HG02870 (cell line): Measurements from ENCODE around the gene STYXL2.

Source experiments
- ATAC-seq: cut with Tn5 transposase; IDR thresholded peaks from one replicate; pipeline ENCODE4 v1.9.1; 2021; ENCODE audit warnings: mild to moderate bottlenecking, moderate library complexity; ENCODE audit not compliant: unreplicated experiment

The STYXL2 gene

DNA sequence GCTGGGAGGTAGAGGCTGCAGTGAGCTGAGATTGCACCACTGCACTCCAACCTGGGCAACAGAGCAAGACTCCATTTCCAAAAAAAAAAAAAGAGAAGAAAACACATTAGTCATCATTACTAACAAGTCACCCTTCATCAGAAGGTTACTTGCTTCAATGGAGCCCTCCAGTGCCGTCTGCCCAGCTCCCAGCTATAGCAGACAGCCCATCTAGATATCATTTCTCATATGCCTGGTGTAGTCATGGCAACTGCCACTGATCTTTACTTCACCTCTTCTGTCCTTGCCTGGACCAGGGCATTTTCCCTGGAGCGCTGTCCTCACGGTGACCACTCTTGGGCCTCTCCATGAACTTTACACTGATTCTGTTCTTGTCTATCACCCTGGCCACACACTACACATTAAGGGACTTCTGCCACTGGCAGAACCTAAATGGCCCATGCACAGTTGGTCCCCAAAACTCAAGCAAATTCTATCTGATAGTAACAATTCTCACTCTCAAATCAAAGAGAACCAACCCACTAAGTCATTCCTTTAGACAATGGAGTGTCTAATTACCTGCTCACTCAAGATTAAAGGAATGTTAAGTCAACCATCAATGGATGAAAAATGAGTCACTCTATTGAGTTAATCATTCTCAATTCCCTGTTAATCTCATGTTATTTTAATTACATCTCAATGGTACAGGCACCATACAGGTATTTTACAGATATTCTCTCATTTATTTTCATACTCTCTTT lies 16.6 kb upstream of the STYXL2 start:
- ATAC-seq, result no peak

DNA sequence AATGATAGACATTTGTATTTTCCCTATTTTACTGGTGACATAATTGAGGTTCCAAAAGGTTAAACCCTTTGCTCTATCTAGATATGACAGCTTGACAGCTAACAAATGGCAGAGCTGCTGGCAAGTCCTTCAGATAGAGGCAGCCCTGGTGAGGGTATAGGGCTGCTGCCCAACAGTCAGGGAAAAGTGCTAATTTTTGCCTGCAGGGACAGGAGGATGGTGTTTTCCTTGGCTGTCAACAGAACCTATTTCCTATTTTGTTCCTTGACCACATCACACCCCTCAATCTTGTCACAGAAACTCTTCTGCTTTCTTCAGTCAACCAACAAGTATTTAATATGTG lies 16.0 kb upstream of the STYXL2 start:
- no peak for ATAC-seq

DNA sequence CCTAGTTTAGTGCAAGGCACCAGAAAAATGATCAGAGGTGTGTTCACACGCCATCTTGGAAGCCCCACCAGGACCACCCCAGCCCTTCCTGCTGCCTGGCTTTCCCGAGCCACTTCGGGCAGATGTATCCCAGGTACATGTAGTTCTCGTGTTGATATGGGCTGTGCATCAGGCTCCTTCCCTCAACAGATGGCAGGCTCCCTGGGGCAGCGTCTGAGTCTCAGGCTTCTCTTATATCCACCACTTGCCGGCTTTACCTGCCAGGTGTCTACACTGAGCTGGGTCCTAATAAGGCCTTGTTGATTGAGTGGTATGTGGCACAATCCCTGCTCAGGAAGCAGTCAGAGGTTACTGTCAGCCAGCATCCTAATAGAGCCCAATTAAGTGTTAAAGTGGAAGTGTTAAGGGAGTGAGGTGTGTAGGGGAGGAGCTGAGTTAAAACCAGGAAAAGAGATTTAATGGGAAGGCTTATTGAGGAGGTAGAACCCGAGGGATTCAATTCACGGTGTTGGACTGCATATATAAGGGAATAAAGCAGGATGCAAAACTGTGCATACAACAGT lies 12.2 kb upstream of the STYXL2 start:
- ATAC-seq, result no peak

DNA sequence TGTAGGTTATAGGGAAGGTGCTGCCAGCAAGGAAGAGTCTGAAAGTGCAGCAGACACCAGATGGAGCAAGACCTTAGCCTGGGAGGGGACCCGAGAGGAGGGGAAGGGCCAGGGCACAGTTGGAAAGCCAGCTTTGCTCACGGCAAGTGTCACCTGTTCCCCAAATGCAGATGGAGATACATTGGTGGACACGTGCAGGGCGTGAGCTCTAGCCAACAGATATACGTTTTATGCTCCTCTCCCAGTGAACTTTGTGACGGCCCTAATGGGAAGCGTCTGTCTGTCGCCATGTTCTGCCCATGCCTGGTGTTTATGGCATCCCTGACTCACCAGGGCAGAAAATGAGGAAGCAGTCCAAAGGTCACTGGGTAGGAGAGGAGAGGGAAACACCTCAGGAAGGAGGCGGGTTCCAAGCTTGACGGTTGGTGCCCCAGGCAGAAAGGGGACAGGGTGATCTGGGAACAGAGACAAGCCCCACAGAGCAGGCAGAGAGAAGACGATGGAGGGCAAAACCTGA lies 11.3 kb upstream of the STYXL2 start:
- ATAC-seq, result no peak

DNA sequence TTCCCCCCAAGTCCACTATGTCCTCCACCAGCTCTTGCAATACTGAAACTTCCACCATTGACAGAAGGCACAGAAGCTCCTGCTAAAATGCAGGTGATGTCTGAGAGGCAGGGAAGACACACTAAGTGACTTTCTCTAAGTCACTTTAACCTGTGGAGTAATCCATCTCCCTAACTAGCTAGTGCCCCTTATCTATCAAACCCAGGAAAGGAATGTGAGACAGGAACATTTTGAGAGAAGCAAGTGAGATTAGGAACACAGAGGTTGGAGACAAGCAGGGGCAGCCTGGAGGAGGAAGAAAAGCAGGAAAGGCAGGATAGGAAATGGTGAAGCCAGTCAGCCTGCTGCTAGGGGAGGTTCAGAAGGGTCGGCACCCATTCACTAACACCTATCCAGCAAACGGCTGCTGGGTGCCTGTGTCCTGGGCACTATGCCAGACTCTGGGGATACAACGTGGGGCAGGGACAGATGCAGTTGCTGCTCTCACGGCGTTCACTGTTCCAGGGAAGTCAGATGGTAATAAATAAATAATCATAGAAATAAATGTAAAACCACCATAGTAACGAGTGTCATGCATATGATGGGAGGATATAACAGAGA lies 10.7 kb upstream of the STYXL2 start:
- no peak for ATAC-seq

DNA sequence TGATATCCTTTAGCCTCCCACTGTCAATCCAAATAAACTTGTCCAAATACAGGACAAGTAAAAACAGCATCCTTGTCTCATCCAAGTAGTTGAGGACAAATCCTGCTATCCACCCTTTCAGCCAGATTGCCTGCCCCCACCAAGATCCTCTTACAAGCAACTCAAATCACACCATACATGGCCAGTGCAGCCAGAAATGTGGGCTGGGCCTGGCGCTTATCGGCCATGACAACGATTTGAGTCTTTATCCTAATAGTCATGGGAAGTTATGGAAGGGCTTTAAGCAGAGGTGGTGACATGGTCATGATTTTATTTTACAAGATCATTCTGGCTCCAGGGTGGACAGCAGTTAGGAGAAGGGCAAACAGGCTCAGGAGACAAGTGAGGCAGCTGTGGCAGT lies 10.0 kb upstream of the STYXL2 start:
- no peak for ATAC-seq

DNA sequence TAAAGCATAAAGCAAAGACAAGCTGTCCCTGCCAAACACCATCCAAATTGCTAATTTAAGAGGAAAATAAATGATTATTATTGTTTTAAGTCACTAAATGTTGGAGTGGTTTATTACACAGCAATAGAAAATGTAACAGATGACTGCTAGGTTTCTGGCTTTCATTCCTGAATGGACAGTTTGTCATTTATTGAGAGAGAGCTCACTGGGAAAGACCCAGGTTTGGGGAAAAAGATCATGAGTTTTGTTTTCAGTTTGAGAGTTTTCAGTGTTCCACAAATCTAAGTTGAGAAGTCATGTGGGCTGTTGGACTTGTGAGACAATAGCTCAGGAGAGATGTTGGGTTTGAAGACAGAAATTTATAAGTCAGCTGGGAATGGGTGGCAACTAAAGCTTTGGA lies 9.1 kb upstream of the STYXL2 start:
- no peak for ATAC-seq

DNA sequence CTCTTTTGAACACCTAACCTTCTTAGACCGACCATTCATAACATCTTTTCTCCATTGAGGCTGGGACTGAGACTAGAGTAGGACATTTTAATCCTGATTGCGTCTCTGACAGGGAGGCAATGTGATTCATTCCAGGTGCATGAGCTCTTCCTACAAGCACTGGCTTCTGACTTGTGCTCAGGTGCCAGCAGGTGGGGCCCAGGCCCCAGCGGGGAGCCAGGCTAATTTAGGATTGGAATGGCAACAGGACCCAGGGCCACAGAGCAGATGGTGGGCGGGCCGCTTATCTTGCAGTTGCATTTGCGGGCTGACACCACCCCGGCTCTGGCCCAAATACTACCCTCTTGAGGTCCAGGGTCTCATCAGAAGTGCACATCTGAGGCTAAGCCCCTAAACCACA lies 7.8 kb upstream of the STYXL2 start:
- ATAC-seq, result no peak

DNA sequence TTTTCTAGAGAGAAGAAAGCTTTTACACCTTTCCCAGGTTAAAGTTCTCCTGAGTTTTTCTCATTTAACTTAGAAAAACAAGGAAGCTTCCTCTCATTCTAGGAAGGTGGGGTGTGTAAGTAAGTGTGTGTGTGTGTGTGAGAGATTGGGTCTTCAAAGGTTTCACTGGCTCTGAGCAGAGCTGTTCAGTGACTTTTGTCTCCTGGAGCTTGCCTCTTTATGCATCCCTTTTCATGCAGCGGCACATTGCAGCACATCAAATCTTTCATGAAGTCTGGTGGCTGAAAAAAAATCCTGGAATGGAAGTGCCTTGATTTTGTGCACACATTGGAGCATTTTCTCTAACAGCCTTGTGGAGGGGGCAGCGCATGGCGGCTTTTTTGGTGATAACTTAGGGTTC lies 7.1 kb upstream of the STYXL2 start:
- no peak for ATAC-seq

DNA sequence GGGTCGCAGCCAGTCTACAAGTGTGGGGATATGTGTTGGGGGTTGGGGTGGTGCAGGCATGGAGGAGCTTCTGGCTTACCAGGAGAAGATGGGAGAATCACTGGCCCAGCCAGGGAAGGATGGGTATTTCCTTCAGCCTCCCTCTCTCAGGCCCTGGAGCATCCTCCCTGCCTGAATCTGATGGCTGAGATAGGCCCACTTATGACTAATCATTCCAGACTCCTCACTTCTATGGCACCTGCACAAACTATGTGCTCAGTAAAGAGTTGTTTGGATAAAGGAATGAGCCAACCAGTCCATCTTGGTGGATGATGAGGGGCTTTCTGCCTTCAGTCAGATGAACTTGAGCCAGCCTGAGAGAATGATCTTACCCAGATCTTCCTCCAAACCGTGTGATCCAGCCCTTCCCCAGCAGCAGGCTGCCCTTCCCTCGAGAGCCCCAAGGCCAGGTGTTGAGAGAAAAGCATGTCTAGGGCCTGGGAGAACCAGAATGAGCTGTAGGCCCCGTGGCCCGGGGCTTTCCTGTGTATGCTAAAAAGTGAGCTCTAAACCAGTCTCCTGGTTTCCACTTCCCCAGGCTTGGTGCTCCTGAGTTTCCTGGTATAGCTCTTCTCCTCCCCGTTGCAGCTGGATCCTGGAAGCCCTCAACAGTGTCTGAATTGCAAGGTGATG lies 5.0 kb upstream of the STYXL2 start:
- ATAC-seq, result no peak

DNA sequence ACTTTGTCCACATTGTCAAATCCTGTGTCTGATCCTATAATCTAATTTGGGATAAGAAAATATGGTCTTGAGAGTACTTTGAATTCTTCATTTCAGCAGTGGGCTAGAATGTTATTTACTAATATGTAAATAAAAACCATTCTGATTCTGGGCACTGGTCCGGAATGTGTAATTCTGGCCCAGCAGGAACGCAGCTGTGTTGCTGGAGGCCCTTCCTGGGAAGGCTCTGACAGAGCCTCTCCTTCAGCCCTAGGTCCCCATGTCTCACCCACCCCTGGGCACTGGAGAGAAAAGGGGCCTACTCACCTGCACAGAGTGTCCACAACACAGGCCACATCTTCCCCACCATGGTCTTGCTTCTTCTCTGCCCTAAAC lies 3.9 kb upstream of the STYXL2 start:
- ATAC-seq, result no peak

DNA sequence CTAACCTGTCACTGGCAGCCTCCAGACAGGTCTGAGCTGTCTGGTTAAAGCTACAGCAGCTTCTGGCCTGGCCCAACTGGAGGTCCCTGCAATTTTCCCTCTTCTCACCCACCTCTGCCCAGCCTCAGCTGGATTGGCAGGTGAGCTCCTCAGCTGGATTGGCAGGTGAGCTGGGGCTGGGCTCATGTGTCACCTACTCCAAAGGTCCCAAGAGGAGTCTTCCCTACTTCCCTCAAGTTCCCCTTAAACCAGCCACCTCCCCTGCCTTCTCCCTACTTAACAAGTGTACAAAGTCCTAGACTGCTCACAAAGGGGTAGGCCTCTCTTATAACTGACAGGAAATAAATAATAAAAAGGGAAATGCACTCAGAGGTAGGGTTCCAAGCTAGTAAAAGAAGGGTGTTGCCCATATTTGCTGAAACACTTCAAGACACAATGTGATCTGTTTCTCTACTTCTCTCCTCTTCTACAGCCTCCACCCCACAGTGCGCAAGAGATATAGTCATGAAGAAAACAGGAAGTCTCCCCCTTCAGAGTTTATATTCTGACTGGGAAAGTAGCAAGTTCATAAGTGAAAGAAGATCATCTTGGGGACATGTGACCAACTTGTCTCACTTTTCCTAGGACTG lies 3.4 kb upstream of the STYXL2 start, which contains the start of gene GPA33:
Gene GPA33, minus strand, starts transcription at position 64 of the 629 bp plus-strand sequence. CDS start 90 bp downstream, outside the sequence.
- peak; percentile 83 for ATAC-seq

DNA sequence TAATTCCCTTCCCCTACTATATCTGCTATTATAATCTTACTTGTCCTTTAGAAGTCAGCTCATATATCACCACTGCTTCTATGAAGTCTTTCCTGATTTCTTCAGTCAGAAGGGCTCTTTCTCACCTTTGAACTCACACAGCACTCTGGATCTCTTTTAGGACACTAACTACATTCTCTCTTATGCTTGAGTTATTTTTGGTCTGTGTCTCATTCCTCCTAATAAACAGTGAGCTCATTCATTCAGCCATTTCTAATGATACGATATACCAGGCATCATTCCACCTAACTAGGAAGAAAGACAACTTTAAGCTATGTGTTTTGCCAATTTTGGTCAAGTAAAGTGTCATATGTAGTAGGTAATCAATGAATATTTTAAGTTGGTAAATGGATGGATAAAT lies 1.2 kb upstream of the STYXL2 start:
- ATAC-seq, result no peak

DNA sequence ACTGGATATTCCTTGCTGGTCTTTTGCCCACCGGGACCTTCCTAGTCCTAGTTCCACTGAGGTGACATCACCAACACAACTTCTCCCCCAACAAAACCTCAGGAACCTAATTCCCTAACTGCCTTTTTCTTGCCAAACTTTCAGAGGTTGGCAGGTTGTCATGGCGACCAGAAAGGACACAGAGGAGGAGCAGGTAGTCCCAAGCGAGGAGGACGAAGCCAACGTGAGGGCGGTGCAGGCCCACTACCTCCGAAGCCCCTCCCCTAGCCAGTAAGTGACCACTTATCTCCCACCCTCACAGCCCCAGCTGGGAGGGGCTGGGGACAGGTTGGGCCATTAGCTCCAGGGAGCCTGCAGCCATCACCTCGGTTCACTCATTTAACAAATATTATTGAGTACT lies 815 bp downstream of the STYXL2 start:
- no peak for ATAC-seq

DNA sequence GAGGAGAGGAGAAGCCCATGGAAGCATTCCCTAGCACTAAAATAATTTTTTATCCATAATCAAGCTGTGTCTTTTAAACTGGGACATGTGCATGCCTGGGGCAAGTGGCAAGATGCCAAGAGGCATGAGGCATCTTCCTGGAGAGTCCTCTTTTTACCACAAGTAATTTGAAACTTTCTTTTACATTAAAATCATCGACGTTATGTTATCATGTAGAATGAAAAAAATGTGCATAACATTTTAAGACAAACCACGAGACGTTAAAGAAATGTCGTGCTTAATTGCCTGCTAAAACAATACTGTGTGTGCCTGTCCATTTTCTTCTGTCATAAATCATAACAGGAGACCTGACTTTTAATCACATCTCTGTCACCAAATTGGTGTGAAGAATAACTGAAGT lies 1.5 kb downstream of the STYXL2 start:
- no peak for ATAC-seq

DNA sequence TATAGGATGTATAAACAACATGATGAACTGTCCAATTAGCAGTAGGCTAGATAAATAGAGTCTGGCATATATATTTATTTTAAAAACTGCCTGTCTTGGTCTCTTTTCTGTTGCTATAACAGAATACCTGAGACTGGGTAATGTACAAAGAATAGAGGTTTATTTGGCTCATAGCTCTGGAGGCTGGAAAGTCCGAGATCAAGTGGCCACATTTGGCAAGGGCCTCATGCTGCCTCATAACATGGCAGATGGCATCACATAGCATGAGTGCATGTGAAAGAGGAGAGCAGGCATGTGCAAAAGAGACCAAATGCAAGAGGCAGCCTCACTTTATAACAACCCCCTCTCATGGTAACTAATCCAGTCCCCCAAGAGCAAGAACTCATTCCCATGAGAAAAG lies 6.0 kb downstream of the STYXL2 start:
- ATAC-seq, result no peak

DNA sequence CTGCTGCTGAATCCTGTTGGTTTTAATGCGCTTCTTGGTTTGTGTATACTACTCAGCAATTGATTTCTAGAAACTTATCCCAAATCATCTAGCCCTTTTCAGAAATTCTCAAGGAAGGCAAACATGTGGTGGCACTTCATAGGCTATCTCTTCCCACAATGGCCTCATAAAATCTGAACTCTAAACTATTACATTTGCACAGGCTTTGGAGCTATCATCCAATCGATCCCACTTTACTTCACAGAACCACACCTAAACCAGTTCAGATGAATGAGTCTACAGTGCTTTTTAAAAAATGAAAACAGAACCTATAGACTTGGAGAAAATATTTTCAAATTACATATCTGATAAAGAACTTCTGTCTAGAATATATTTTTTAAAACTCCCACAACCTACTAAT lies 6.9 kb downstream of the STYXL2 start:
- ATAC-seq, result no peak

DNA sequence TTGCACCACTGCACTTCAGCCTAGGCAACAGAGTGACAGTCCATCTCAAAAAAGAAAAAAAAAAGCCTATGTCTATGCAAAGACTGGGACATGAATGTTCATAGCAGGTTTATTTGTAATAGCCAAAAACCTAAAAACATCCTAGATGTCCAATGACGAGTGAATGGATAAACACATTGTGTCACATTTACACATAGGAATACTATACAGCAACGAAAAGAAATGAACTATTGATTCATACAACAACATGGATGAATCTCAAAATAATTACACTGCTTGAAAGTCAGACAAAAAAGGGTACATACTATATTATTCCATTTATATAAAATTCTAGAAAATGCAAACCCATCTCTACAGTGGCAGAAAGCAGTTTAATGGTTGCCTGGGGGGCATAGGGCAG lies 7.9 kb downstream of the STYXL2 start:
- ATAC-seq, result no peak

DNA sequence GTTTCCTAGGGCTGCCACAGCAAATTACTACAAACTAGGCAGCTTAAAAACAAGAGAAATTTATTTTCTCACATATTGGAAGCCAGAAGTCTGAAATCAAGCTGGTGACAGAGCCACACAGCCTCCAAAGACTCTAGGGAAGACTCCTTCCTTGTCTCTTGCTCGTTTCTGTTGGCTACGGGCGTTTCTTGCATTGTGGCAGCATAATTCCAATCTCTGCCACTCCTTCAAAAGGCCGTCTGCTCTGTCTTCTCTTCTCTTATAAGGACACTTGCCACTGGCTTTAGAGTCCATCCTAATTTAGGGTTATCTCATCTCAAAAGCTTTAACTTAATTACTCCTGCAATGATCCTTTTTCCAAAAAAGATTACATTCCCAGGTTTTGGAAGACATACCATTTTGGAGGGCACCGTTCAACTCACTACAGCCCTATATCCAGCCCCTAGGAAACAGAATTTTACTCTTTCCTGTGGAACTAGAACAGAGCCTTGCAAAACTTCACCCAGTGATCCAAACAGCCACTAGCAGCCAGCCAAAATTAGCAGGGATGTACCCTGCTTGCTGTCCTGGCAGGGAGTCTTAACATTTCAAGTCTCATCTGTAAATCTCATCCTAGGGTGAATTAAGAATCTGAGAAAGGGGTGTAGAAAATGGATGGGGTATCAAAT lies 9.2 kb downstream of the STYXL2 start:
- ATAC-seq, result no peak

DNA sequence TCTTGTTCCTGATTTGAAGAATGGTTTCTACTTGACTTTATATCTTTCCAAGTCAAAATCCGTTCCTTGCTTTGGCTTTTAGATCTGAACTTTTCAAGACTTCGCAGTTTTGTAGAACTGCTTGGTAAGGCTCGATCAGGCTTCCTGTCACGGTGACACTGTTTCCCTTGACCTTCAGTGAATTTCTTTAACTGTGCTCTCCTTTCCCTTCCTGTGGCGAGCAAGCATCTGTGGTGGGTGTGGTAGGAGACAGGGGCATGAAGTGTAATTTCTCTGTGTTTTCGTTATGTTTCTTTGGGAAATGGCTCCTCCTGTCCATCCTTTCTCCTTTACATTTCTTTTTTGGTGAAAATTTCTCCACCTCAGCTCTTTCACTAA lies 10.4 kb downstream of the STYXL2 start:
- no peak for ATAC-seq
